B cell (primary cell): ENCODE results near the gene MCEMP1. TPM values are rescaled to one million over a fixed set of nuclear protein-coding genes. Genes with fewer than 3 reads are reported as not detected.

Experiments used
- ATAC-seq: fragments of 200-7000 bp; cut with Tn5 transposase; one replicate; pipeline ENCODE4 v1.10.0; 2021; ENCODE audit warnings: low read depth, mild to moderate bottlenecking, moderate number of reproducible peaks, moderate library complexity
- CTCF ChIA-PET: fragments of 350-600 bp; sonication (Branson Sonifier 250); formaldehyde crosslinking; loops from one replicate; lab custom pipeline; 2021; ENCODE audit warnings: antibody characterized with exemption, inconsistent platforms; lab: Charles Lee
- POLR2A ChIA-PET: fragments of 350-600 bp; sonication (Branson Sonifier 250); formaldehyde crosslinking; loops from one replicate; lab custom pipeline; 2021; ENCODE audit warnings: antibody characterized with exemption; lab: Charles Lee
- DNase-seq: peaks from one replicate; pipeline ENCODE4 v3.0.0; 2013
- H2AFZ ChIP-seq: 2 replicates; pipeline ENCODE4 v1.6.1; 2012; ENCODE audit warnings: mild to moderate bottlenecking, low read depth, low read length; ENCODE audit not compliant: insufficient read depth, poor library complexity, severe bottlenecking
- H3K27ac ChIP-seq, 2 donors: 1 replicate in 1 of 2; 2 replicates in 1 of 2; pipeline ENCODE4 v1.5.1; 2012 to 2013; ENCODE audit warnings: low read length in 2 of 2, mild to moderate bottlenecking in 2 of 2, moderate library complexity in 1 of 2
- H3K27me3 ChIP-seq, 4 experiments: fragments of 200-600 bp in 1 of 4; sonication (generic) in 1 of 4; replicated peaks in 1 of 4; 1 replicate in 2 of 4; 2 replicates in 2 of 4; pipeline versions ENCODE4 v1.6.1 to v1.7.0; 2013 to 2016; ENCODE audit warnings: low read length in 3 of 4, mild to moderate bottlenecking in 2 of 4, mixed read lengths in 1 of 4, moderate library complexity in 1 of 4; ENCODE audit not compliant: insufficient read depth in 4 of 4, control insufficient read depth in 3 of 4; ENCODE audit errors: control extremely low read depth in 1 of 4
- H3K36me3 ChIP-seq, 2 experiments: replicated peaks in 1 of 2; 1 replicate in 1 of 2; 2 replicates in 1 of 2; pipeline versions ENCODE4 v1.6.1 to v1.7.1; 2013; ENCODE audit warnings: low read length in 1 of 2; ENCODE audit not compliant: insufficient read depth in 2 of 2, control insufficient read depth in 1 of 2; ENCODE audit errors: control extremely low read depth in 1 of 2, extremely low read depth in 1 of 2
- H3K4me1 ChIP-seq, 2 donors: fragments of 200-600 bp in 1 of 2; sonication (generic) in 1 of 2; 1 replicate in 1 of 2; 2 replicates in 1 of 2; pipeline versions ENCODE4 v1.5.1 to v1.6.1; 2013 to 2017; ENCODE audit warnings: low read length in 2 of 2; ENCODE audit not compliant: control insufficient read depth in 2 of 2, insufficient read depth in 2 of 2
- H3K4me2 ChIP-seq: replicated peaks from 2 replicates; pipeline ENCODE3; 2012; ENCODE audit warnings: mild to moderate bottlenecking, low read depth, low read length; ENCODE audit not compliant: poor library complexity, severe bottlenecking
- H3K4me3 ChIP-seq, 5 experiments: fragments of 200-600 bp in 1 of 5; sonication (generic) in 1 of 5; 1 replicate in 3 of 5; 2 replicates in 2 of 5; pipeline versions ENCODE4 v1.5.1 to v1.7.0; 2011 to 2016; ENCODE audit warnings: low read length in 4 of 5, mild to moderate bottlenecking in 4 of 5, low read depth in 2 of 5, control low read depth in 1 of 5, moderate library complexity in 1 of 5; ENCODE audit not compliant: insufficient read depth in 1 of 5; ENCODE audit errors: control extremely low read depth in 1 of 5, extremely low read depth in 1 of 5
- H3K79me2 ChIP-seq: fragments of 200-600 bp; sonication (generic); one replicate; pipeline ENCODE4 v1.6.0; 2016; ENCODE audit warnings: low read length; ENCODE audit not compliant: control insufficient read depth, insufficient read depth
- H3K9ac ChIP-seq: fragments of 200-600 bp; sonication (generic); 2 replicates; pipeline ENCODE4 v1.6.1; 2017; ENCODE audit warnings: mild to moderate bottlenecking, low read length, moderate library complexity
- H3K9me3 ChIP-seq, 3 donors: one replicate each; pipeline versions ENCODE4 v1.6.1 to v1.7.1; 2013; ENCODE audit warnings: low read length in 2 of 3; ENCODE audit not compliant: control insufficient read depth in 2 of 3, insufficient read depth in 1 of 3; ENCODE audit errors: control extremely low read depth in 1 of 3
- H4K20me1 ChIP-seq: 2 replicates; pipeline ENCODE4 v1.6.0; 2012; ENCODE audit warnings: mild to moderate bottlenecking, low read length; ENCODE audit not compliant: insufficient read depth, control insufficient read depth, poor library complexity, severe bottlenecking
- H3K27ac Mint-ChIP-seq: one replicate; pipeline ENCODE4 v1.8.0; 2021; ENCODE audit warnings: mixed read lengths
- H3K27me3 Mint-ChIP-seq: one replicate; pipeline ENCODE4 v1.8.0; 2021; ENCODE audit warnings: mixed read lengths
- H3K4me1 Mint-ChIP-seq: one replicate; pipeline ENCODE4 v1.8.0; 2021; ENCODE audit warnings: mixed read lengths
- H3K4me3 Mint-ChIP-seq: one replicate; pipeline ENCODE4 v1.8.0; 2021; ENCODE audit warnings: mixed read lengths
- H3K9me3 Mint-ChIP-seq: one replicate; pipeline ENCODE4 v1.8.0; 2022; ENCODE audit warnings: mixed read lengths; ENCODE audit not compliant: insufficient read depth
- EZH2 ChIP-seq: IDR thresholded peaks from 2 replicates; pipeline ENCODE4 v1.6.1; 2012; ENCODE audit warnings: borderline replicate concordance, low read depth, mild to moderate bottlenecking, moderate library complexity, low read length; ENCODE audit not compliant: insufficient read depth, poor library complexity, severe bottlenecking
- WGBS: methylation state at CpG from one replicate; pipeline ENCODE4 v1.1.5; 2013; ENCODE audit warnings: missing lambda C conversion rate; ENCODE audit not compliant: insufficient coverage; 5-methylcytosine and 5-hydroxymethylcytosine counted together
- intact Hi-C: fragments of 100-400 bp; cut with micrococcal nuclease; formaldehyde crosslinking; loops from one replicate; pipeline ENCODE4 v1.10.0; 2022
- polyA plus RNA-seq: library from polyadenylated mRNA; depleted of rRNA; stranded (reverse); fragments of >200 nt; gene quantifications from 2 replicates; pipeline ENCODE4 v1.2.3, GENCODE V29; 2012
- total RNA-seq, 2 donors: library from RNA; stranded (reverse); fragments of 120-200 nt in 1 of 2; gene quantifications; 1 replicate in 1 of 2; 2 replicates in 1 of 2; pipeline versions ENCODE4 v1.2.3 to v1.2.4, GENCODE V29; 2013 to 2022
- TF ChIP-seq, protein P1 (sequence below): fragments of 200-600 bp; IDR thresholded peaks from one replicate; pipeline ENCODE4 v1.8.0; 2022; ENCODE audit warnings: antibody characterized with exemption, mild to moderate bottlenecking

The MCEMP1 gene
- total and polyA plus RNA-seq, 2 donors (not counting 1 experiment from before 2014, with no cell fraction given): 0.57 TPM; not detected in 1

DNA sequence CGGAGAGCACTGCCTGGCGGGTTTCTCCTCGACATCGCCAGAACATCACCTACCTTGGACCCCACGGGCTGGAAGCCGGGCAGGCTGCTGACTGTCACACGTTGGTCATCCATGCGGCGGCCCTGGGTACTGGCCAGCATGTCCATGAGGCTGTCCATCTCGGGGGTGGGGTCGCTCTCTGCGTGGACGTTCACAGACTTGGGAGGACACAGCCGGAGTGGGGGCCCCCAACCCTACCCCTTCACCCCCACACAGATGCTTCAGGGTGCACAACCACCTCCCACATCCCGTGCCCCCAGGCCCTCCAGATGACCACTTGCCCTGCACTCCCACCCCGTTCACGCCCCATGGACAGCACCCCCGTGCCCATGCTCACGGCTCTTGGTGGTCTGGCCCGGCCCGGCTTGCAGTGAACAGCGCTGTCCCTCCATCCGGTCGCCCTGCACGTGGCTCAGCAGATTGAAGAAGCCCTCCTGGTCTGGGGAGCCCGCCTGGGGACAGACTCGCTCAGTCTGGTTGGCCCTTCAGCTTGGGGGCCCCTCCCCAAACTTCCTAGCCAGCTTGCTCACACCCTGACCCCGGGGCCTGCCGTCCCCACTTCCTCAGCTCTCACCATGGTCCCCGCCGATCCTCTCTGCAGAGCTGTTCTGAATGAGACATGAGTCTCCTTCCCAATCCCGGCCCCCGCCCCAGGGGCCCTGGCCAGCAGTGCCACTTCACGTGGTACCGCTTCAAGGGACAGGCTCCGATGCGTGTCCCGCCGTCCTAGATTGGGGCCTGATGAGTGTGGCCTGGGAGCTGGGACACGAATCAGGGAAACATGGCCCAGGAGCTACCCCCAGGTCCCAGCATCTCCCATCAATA is 44.3 kb upstream of the MCEMP1 start:
- H3K4me1 Mint-ChIP-seq: peaks cover 53% of the 10 kb centered on the region
- Histone ChIP-seq H2AFZ (no peak overlapping the region), H3K9ac (no peak overlapping the region)

DNA sequence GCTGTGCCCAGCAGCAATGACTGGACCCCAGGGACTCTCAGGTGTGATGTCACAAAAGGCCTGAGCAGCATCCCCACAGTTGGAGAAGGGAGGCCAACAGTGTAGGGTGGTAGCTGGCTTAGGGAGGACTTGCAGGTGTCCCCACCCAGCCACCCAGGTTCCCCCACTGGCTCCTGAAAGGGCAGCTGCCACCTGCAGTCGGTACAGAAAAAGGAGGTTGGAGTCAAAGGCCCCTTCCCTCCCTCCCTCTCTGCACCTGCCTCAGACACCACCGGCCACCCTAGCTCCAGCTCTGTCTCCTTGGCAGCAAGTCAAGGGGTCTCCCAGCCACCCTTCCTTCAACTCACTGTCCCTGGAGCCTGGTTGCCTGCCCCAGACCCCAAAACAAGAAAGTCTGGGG is 43.2 kb upstream of the MCEMP1 start, which contains the start of gene PCP2:
Gene PCP2 (minus strand): TSS at position 22 of the 400 bp plus-strand sequence. CDS start 262 bp downstream, outside the sequence.
- ChIA-PET CTCF (no interaction called here), POLR2A (no interaction called here)
- Histone ChIP-seq H3K27ac (no peak within 1 kb of the TSS), H3K4me1 (peaks cover 29 to 37% of the 10 kb centered on the region in 2 donors), H3K27me3 (no peaks in the 10 kb centered on the region), H3K9ac (no peak within 1 kb of the TSS), H3K79me2 (peaks cover 87% of the 10 kb centered on the region), H4K20me1 (peaks cover 2% of the 10 kb centered on the region), H3K4me2 (no peak within 1 kb of the TSS), H3K9me3 (peaks cover 0 to 10% (median 0%) of the 10 kb centered on the region in 3 donors), H3K4me3 (no peak within 1 kb of the TSS), H2AFZ (no peak within 1 kb of the TSS), H3K36me3 (peaks cover 0 to 10% of the 10 kb centered on the region in 2 experiments)
- ATAC-seq (no peak), DNase-seq (no peak)
- no peak within 1 kb of the TSS for H3K27ac Mint-ChIP-seq
- peak within 1 kb of the TSS; percentile 13 for H3K4me3 Mint-ChIP-seq
- peaks cover 50% of the 10 kb centered on the region for H3K4me1 Mint-ChIP-seq
- intact Hi-C loops: no loop called here
- no peaks in the 10 kb centered on the region for H3K27me3 Mint-ChIP-seq
- no peaks in the 10 kb centered on the region for H3K9me3 Mint-ChIP-seq
- 63% methylated on average over 2 of the region's 2 CpGs for WGBS
- TF ChIP-seq EZH2: no peak
- TF ChIP-seq, protein P1, sequence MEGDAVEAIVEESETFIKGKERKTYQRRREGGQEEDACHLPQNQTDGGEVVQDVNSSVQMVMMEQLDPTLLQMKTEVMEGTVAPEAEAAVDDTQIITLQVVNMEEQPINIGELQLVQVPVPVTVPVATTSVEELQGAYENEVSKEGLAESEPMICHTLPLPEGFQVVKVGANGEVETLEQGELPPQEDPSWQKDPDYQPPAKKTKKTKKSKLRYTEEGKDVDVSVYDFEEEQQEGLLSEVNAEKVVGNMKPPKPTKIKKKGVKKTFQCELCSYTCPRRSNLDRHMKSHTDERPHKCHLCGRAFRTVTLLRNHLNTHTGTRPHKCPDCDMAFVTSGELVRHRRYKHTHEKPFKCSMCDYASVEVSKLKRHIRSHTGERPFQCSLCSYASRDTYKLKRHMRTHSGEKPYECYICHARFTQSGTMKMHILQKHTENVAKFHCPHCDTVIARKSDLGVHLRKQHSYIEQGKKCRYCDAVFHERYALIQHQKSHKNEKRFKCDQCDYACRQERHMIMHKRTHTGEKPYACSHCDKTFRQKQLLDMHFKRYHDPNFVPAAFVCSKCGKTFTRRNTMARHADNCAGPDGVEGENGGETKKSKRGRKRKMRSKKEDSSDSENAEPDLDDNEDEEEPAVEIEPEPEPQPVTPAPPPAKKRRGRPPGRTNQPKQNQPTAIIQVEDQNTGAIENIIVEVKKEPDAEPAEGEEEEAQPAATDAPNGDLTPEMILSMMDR: no peak

More for the DNA sequence above, 44.3 kb upstream of the MCEMP1 start:
- peaks cover 88% of the 10 kb centered on the region for H3K79me2 ChIP-seq
- H3K27me3 ChIP-seq: no peaks in the 10 kb centered on the region
- no peak overlapping the region for H3K4me2 ChIP-seq
- ChIA-PET CTCF (no interaction called here), POLR2A (no interaction called here)
- H3K9me3 ChIP-seq: peaks cover 0 to 10% (median 0%) of the 10 kb centered on the region in 3 donors
- no peak for DNase-seq
- intact Hi-C loops: no loop called here
- Mint-ChIP-seq H3K4me3 (no peak overlapping the region), H3K27me3 (no peaks in the 10 kb centered on the region), H3K27ac (no peak overlapping the region), H3K9me3 (no peaks in the 10 kb centered on the region)
- peaks cover 0 to 13% of the 10 kb centered on the region in 2 experiments for H3K36me3 ChIP-seq
- WGBS: 99% methylated on average over 40 of the region's 40 CpGs
- ATAC-seq: no peak
- peaks cover 30 to 42% of the 10 kb centered on the region in 2 donors for H3K4me1 ChIP-seq
- TF ChIP-seq, protein P1: no peak
- TF ChIP-seq EZH2: no peak
- no peak overlapping the region for H3K27ac ChIP-seq
- no peak overlapping the region for H3K4me3 ChIP-seq
- peaks cover 13% of the 10 kb centered on the region for H4K20me1 ChIP-seq
